A673 (cell line): ENCODE data around the gene DGKH.

Experiments used
- EZH2 ChIP-seq: fragments of 200-600 bp; sonication (generic); IDR thresholded peaks from 2 replicates; pipeline ENCODE4 v1.6.1; 2017; ENCODE audit warnings: borderline replicate concordance, low read depth, mild to moderate bottlenecking, mixed read lengths, antibody characterized with exemption, low read length; ENCODE audit not compliant: poor library complexity, severe bottlenecking
- TF ChIP-seq, protein P1 (sequence below): fragments of 300-800, 200-600 bp; sonication (generic); conservative IDR thresholded peaks from 2 replicates; pipeline ENCODE4 v1.5.1; 2017; ENCODE audit warnings: low read depth, mild to moderate bottlenecking, antibody characterized with exemption, low read length, moderate library complexity, mixed read lengths

GRCh38 chr13:42075517-42075916, 27.1 kb downstream of the DGKH start:
- TF ChIP-seq, protein P1, sequence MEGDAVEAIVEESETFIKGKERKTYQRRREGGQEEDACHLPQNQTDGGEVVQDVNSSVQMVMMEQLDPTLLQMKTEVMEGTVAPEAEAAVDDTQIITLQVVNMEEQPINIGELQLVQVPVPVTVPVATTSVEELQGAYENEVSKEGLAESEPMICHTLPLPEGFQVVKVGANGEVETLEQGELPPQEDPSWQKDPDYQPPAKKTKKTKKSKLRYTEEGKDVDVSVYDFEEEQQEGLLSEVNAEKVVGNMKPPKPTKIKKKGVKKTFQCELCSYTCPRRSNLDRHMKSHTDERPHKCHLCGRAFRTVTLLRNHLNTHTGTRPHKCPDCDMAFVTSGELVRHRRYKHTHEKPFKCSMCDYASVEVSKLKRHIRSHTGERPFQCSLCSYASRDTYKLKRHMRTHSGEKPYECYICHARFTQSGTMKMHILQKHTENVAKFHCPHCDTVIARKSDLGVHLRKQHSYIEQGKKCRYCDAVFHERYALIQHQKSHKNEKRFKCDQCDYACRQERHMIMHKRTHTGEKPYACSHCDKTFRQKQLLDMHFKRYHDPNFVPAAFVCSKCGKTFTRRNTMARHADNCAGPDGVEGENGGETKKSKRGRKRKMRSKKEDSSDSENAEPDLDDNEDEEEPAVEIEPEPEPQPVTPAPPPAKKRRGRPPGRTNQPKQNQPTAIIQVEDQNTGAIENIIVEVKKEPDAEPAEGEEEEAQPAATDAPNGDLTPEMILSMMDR, result no peak
- TF ChIP-seq EZH2, result no peak
